ENCODE results near the gene CDH10. TPM values are rescaled to one million over a fixed set of nuclear protein-coding genes. Genes with fewer than 3 reads are reported as not detected.

CDH10 gene
- total RNA-seq, 1 experiment from 2014 or later: 0.22 TPM

DNA sequence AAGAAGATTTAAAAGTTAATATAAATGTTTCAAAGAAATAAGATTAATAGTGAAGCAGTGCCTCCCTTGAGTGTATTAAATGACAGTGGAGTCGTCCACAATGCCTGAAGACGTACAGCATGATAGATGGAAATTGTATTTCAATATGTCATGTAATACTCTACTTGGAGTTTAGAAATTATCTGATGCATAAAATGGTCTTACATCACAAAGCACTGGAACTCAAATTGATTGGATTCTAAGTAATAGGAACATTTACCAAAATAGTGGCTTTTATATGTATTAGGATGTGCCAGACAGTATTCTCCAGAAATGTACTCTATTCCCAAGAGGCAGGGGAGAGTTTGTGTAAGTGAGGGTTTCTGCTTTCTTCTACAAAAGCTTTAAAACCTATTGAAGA is 49.4 kb downstream of the CDH10 start:
- POLR2A ChIA-PET: no interaction called here
- H3K9me3 Mint-ChIP-seq: no peaks in the 10 kb centered on the region
- CTCF ChIA-PET: no interaction called here
- no peaks in the 10 kb centered on the region for H3K4me1 Mint-ChIP-seq
- no peaks in the 10 kb centered on the region for H3K36me3 Mint-ChIP-seq
- H3K27me3 Mint-ChIP-seq (ENCODE audit: low read depth): no peaks in the 10 kb centered on the region; the same call in 1 of the 2 replicates
- no peak overlapping the region for H3K4me3 Mint-ChIP-seq
- H3K27ac Mint-ChIP-seq: no peak overlapping the region
- no peak for ATAC-seq
- TF ChIP-seq IRF2 (CRISPR knock-in tag; IDR thresholded peaks at IDR 0.05; ENCODE audit: borderline replicate concordance, low read depth): no peak
- no peak for TF ChIP-seq ZNF317 (CRISPR knock-in tag; IDR thresholded peaks at IDR 0.05; ENCODE audit: borderline replicate concordance, low read depth)
- DNase-seq (ENCODE audit: low spot score): no peak

DNA sequence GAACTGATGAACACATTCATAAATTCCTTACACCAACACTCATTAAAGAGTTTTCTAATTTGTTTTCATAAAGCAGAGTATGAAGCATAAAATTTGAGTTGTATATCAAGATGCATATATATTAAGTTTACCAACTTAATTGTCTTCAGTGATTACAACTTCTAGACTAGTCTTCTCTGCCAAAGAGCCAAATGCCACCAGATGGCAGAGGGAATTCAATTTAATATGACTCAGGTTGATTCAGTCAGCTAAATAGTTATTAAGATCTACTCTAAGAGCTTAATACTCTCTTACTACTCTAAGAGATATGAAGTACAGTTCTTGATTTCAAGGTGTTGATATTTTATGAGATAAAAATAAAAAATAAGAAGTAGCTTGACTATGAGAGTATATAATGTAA is 53.4 kb downstream of the CDH10 start:
- ChIA-PET CTCF (no interaction called here), POLR2A (no interaction called here)
- Mint-ChIP-seq H3K27me3 (ENCODE audit: low read depth) (no peaks in the 10 kb centered on the region), H3K9me3 (no peaks in the 10 kb centered on the region), H3K4me3 (no peak overlapping the region), H3K36me3 (no peaks in the 10 kb centered on the region), H3K4me1 (no peaks in the 10 kb centered on the region), H3K27ac (no peak overlapping the region)
- DNase-seq (ENCODE audit: low spot score) (no peak), ATAC-seq (no peak)
- TF ChIP-seq, protein P1, sequence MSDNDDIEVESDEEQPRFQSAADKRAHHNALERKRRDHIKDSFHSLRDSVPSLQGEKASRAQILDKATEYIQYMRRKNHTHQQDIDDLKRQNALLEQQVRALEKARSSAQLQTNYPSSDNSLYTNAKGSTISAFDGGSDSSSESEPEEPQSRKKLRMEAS (CRISPR knock-in tag; IDR thresholded peaks at IDR 0.05): no peak
- no peak for TF ChIP-seq EMX1 (CRISPR knock-in tag; IDR thresholded peaks at IDR 0.05)
- TF ChIP-seq, protein P2, sequence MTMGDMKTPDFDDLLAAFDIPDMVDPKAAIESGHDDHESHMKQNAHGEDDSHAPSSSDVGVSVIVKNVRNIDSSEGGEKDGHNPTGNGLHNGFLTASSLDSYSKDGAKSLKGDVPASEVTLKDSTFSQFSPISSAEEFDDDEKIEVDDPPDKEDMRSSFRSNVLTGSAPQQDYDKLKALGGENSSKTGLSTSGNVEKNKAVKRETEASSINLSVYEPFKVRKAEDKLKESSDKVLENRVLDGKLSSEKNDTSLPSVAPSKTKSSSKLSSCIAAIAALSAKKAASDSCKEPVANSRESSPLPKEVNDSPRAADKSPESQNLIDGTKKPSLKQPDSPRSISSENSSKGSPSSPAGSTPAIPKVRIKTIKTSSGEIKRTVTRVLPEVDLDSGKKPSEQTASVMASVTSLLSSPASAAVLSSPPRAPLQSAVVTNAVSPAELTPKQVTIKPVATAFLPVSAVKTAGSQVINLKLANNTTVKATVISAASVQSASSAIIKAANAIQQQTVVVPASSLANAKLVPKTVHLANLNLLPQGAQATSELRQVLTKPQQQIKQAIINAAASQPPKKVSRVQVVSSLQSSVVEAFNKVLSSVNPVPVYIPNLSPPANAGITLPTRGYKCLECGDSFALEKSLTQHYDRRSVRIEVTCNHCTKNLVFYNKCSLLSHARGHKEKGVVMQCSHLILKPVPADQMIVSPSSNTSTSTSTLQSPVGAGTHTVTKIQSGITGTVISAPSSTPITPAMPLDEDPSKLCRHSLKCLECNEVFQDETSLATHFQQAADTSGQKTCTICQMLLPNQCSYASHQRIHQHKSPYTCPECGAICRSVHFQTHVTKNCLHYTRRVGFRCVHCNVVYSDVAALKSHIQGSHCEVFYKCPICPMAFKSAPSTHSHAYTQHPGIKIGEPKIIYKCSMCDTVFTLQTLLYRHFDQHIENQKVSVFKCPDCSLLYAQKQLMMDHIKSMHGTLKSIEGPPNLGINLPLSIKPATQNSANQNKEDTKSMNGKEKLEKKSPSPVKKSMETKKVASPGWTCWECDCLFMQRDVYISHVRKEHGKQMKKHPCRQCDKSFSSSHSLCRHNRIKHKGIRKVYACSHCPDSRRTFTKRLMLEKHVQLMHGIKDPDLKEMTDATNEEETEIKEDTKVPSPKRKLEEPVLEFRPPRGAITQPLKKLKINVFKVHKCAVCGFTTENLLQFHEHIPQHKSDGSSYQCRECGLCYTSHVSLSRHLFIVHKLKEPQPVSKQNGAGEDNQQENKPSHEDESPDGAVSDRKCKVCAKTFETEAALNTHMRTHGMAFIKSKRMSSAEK (CRISPR knock-in tag; IDR thresholded peaks at IDR 0.05; ENCODE audit: borderline replicate concordance): no peak
- TF ChIP-seq, protein P3, sequence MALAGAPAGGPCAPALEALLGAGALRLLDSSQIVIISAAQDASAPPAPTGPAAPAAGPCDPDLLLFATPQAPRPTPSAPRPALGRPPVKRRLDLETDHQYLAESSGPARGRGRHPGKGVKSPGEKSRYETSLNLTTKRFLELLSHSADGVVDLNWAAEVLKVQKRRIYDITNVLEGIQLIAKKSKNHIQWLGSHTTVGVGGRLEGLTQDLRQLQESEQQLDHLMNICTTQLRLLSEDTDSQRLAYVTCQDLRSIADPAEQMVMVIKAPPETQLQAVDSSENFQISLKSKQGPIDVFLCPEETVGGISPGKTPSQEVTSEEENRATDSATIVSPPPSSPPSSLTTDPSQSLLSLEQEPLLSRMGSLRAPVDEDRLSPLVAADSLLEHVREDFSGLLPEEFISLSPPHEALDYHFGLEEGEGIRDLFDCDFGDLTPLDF (CRISPR knock-in tag; IDR thresholded peaks at IDR 0.05): no peak
- TF ChIP-seq, protein P4, sequence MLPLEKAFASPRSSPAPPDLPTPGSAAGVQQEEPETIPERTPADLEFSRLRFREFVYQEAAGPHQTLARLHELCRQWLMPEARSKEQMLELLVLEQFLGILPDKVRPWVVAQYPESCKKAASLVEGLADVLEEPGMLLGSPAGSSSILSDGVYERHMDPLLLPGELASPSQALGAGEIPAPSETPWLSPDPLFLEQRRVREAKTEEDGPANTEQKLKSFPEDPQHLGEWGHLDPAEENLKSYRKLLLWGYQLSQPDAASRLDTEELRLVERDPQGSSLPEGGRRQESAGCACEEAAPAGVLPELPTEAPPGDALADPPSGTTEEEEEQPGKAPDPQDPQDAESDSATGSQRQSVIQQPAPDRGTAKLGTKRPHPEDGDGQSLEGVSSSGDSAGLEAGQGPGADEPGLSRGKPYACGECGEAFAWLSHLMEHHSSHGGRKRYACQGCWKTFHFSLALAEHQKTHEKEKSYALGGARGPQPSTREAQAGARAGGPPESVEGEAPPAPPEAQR (CRISPR knock-in tag; IDR thresholded peaks at IDR 0.05): no peak
- no peak for TF ChIP-seq ZNF263 (CRISPR knock-in tag; IDR thresholded peaks at IDR 0.05; ENCODE audit: low read depth)
- TF ChIP-seq, protein P5, sequence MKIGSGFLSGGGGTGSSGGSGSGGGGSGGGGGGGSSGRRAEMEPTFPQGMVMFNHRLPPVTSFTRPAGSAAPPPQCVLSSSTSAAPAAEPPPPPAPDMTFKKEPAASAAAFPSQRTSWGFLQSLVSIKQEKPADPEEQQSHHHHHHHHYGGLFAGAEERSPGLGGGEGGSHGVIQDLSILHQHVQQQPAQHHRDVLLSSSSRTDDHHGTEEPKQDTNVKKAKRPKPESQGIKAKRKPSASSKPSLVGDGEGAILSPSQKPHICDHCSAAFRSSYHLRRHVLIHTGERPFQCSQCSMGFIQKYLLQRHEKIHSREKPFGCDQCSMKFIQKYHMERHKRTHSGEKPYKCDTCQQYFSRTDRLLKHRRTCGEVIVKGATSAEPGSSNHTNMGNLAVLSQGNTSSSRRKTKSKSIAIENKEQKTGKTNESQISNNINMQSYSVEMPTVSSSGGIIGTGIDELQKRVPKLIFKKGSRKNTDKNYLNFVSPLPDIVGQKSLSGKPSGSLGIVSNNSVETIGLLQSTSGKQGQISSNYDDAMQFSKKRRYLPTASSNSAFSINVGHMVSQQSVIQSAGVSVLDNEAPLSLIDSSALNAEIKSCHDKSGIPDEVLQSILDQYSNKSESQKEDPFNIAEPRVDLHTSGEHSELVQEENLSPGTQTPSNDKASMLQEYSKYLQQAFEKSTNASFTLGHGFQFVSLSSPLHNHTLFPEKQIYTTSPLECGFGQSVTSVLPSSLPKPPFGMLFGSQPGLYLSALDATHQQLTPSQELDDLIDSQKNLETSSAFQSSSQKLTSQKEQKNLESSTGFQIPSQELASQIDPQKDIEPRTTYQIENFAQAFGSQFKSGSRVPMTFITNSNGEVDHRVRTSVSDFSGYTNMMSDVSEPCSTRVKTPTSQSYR (CRISPR knock-in tag; IDR thresholded peaks at IDR 0.05): no peak
- no peak for TF ChIP-seq JAZF1 (CRISPR knock-in tag; IDR thresholded peaks at IDR 0.05)
- TF ChIP-seq, protein P6, sequence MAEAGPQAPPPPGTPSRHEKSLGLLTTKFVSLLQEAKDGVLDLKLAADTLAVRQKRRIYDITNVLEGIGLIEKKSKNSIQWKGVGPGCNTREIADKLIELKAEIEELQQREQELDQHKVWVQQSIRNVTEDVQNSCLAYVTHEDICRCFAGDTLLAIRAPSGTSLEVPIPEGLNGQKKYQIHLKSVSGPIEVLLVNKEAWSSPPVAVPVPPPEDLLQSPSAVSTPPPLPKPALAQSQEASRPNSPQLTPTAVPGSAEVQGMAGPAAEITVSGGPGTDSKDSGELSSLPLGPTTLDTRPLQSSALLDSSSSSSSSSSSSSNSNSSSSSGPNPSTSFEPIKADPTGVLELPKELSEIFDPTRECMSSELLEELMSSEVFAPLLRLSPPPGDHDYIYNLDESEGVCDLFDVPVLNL (CRISPR knock-in tag; IDR thresholded peaks at IDR 0.05; ENCODE audit: borderline replicate concordance, low read depth): no peak
- no peak for TF ChIP-seq OVOL2 (CRISPR knock-in tag; IDR thresholded peaks at IDR 0.05; ENCODE audit: borderline replicate concordance)
- no peak for TF ChIP-seq TP53 (CRISPR knock-in tag; IDR thresholded peaks at IDR 0.05)
- TF ChIP-seq, protein P7, sequence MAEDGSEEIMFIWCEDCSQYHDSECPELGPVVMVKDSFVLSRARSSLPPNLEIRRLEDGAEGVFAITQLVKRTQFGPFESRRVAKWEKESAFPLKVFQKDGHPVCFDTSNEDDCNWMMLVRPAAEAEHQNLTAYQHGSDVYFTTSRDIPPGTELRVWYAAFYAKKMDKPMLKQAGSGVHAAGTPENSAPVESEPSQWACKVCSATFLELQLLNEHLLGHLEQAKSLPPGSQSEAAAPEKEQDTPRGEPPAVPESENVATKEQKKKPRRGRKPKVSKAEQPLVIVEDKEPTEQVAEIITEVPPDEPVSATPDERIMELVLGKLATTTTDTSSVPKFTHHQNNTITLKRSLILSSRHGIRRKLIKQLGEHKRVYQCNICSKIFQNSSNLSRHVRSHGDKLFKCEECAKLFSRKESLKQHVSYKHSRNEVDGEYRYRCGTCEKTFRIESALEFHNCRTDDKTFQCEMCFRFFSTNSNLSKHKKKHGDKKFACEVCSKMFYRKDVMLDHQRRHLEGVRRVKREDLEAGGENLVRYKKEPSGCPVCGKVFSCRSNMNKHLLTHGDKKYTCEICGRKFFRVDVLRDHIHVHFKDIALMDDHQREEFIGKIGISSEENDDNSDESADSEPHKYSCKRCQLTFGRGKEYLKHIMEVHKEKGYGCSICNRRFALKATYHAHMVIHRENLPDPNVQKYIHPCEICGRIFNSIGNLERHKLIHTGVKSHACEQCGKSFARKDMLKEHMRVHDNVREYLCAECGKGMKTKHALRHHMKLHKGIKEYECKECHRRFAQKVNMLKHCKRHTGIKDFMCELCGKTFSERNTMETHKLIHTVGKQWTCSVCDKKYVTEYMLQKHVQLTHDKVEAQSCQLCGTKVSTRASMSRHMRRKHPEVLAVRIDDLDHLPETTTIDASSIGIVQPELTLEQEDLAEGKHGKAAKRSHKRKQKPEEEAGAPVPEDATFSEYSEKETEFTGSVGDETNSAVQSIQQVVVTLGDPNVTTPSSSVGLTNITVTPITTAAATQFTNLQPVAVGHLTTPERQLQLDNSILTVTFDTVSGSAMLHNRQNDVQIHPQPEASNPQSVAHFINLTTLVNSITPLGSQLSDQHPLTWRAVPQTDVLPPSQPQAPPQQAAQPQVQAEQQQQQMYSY (CRISPR knock-in tag; IDR thresholded peaks at IDR 0.05): no peak
- TF ChIP-seq FOXK1 (CRISPR knock-in tag; IDR thresholded peaks at IDR 0.05): no peak
- no peak for TF ChIP-seq SMAD4 (CRISPR knock-in tag; IDR thresholded peaks at IDR 0.05)
- TF ChIP-seq, protein P8, sequence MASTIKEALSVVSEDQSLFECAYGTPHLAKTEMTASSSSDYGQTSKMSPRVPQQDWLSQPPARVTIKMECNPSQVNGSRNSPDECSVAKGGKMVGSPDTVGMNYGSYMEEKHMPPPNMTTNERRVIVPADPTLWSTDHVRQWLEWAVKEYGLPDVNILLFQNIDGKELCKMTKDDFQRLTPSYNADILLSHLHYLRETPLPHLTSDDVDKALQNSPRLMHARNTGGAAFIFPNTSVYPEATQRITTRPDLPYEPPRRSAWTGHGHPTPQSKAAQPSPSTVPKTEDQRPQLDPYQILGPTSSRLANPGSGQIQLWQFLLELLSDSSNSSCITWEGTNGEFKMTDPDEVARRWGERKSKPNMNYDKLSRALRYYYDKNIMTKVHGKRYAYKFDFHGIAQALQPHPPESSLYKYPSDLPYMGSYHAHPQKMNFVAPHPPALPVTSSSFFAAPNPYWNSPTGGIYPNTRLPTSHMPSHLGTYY (CRISPR knock-in tag; IDR thresholded peaks at IDR 0.05): no peak
- no peak for TF ChIP-seq ESRRA (CRISPR knock-in tag; IDR thresholded peaks at IDR 0.05; ENCODE audit: borderline replicate concordance)
